ENCODE results near the gene PITRM1. TPM values are rescaled to one million over a fixed set of nuclear protein-coding genes. Genes with fewer than 3 reads are reported as not detected.

Gene PITRM1
- total RNA-seq, 2 donors from 2014 or later = 52.2 to 54.0 TPM

DNA sequence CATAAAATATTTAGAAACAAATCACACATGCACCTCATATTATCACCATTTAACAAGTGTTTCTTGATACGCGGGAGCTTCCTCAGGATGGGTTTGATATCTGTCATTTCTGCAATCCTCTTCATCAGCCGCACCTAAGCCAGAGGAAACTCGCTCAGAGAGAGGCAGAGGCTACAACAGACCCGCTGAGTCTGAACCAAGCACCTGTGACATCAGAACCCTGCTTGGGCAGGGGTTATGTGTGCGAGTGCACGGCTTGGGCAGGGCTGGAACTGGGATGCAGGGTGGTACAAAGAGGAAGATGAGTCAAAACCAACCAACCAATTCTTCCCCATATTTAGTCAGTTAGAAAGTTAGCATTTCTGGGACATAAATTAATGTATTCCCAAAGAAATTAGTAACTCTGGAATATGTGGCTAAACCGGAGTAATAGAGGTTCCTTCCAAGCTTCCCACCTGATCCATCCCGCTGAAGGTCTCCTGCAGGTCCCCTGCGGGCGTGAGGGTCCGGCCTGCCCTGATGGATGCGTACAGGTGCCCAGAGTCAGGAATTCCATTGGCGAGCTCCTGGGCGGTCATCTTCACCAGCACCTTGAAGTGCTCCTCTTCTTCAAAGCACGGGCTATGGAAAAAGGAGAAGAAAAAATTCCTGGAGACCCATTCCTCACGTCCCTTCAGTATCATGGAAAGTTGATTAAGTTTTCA is 25.3 kb downstream of the PITRM1 start:
- no peak for DNase-seq
- no peak for ATAC-seq
- intact Hi-C loops (cut with DNase I, micrococcal nuclease) = no loop called here

DNA sequence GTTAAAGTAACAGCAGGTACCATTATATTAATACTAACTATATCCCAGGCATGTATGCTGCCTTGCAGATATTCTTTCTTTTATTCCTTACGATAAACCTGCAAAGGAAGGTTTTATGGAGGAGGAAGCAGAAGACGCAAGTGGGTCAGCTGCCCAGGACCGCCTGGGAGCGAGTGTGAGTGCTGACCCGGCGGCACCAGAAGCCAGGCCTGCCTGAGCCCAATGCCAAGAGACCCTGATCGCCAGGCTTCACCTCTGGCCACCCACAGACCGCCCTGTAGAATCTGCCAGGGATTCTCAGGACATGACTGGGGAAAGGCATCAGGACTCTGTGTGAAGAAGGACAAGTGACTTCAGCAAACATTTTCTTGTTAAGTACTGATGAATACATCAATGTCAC is 26.3 kb downstream of the PITRM1 start:
- no peak for DNase-seq
- no peak for ATAC-seq
- intact Hi-C loops (cut with DNase I, micrococcal nuclease) = no loop called here

DNA sequence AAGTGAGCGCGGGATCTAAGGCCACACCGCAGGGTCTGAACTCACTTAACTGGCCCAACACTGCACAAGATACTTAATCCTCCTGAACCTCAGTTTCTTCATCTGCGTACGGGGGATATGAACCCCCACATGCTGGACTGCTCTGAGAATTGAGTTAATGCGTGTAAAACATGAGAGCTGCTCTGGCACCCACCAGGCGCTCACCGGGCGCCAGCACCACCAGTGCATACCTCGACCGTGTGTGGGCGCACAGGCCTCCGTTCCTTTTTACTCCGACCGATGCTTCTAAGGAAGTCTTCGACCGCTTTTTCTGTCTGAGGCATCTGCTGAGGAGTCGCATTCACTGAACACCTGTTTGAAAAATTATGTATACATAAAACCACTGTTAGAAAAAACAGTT is 27.2 kb downstream of the PITRM1 start:
- DNase-seq = no peak
- intact Hi-C loops (cut with DNase I, micrococcal nuclease) = no loop called here
- ATAC-seq = no peak

DNA sequence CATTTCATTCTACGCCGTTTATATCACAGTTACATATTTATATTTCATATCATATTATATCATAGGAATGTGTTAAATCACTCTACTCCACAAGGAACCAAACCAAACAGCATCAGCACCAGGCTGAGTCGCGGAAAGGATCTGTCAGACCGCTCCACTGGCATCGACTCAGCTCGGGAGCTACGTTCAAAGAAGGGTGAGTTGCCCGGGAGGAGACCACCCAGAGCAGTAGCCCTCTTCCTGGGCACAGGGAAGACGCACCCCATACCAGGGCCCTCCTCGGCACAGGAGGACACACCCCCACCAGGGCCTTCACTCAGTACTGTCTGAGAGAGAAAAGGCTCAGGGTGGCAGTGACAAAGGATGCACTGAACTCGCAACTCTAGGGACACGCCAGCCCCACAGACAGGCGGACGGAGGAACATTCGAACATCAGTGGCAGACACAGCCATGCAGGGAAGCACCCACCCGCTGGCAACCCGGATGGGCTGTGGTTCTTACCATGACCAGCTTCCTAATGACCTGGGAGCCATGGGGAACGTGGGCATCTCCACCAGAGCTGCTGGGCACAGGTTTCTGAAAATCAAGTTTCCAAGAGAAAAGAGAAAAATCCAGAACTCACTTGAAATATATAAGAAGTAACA is 28.7 kb downstream of the PITRM1 start:
- ATAC-seq = no peak
- intact Hi-C loops (cut with DNase I, micrococcal nuclease) = no loop called here
- no peak for DNase-seq

DNA sequence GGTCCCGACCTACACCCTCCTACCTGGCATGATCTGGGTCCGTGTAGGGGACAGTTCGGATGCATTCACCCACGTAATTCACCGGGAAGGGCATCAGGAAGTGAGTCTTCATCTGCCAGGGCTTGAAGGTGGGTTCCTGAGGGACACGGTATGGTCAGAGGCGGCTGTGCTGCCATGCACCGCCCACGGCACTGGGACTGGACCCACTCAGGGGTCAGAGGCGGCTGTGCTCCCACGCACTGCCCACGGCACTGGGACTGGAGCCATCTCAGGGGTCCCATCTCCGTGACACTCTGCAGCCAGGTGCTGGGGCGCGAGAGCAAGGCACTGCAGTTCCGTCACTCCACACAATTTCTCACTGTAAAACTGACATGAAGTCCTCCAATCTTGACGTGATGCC is 29.2 kb downstream of the PITRM1 start:
- intact Hi-C loops (cut with DNase I, micrococcal nuclease) = no loop called here
- ATAC-seq = no peak

DNA sequence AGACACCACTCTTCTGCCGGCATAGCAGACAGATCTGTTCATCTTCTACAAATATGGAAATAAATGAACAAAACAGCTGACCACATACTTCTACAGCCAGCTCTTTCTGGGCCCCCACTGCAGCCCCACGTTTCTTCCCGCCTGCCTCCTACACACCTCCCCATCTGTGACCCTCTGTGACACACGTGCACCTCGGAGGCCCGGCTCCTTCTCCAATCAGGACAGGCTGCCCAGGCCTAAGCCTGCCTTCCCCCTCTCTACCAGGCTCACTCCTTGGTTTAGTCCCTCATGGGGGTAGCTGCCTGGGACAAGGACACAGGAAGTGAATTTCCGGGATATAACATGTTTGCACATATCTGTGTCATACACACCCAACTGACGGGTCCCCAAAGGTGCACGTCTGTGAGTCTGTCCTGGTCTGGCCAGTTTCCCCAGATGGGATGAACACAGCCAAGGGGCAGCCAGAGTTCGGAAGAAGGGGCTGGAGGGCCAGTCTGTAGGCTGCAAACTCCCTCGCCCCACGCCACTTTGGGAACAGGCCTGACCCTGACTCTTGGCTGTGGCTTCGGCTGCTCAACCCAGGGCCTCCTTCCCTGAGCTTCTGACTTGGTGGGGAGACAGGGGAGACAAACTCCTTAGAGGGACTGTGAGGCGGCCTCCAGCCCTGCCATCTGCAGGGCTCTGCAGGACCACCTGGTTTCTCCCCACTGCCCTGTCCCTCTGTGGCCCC is 30.3 kb downstream of the PITRM1 start:
- ATAC-seq (no peak), DNase-seq (no peak)
- intact Hi-C loops (cut with DNase I, micrococcal nuclease) = no loop called here

More for the DNA sequence above, 29.2 kb downstream of the PITRM1 start:
- DNase-seq = no peak

DNA sequence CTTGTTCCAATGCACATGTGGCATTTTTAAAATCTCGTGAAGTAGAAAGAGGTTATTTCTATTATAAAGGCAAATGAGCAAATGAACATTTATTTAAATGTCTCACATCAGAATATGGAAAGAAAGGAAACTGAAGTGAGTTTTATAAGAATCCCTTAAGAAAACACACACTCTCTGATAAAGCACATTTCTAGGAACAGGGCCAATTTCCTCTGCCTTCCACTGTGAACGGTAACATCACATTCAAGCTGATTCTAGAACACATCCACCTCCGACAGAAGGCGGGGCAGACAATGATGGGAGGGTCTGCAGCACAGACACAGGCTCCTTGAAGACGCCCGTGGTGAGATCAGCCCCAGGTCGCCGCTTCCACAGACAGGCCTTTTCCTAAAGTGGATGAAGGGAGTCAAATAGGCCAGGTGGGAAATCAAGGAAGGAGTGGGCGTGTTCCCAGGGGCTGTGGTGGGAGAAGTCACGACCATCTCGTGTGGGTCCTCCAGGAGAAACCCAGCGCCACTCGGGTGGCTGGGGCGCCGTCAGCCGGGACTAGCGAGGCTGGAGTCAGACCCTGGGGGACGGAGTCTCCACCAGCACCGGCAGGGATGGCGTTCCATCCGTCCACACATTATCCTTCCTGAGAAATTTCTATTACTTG is 31.1 kb downstream of the PITRM1 start:
- DNase-seq = no peak
- intact Hi-C loops (cut with DNase I, micrococcal nuclease) = no loop called here
- no peak for ATAC-seq

DNA sequence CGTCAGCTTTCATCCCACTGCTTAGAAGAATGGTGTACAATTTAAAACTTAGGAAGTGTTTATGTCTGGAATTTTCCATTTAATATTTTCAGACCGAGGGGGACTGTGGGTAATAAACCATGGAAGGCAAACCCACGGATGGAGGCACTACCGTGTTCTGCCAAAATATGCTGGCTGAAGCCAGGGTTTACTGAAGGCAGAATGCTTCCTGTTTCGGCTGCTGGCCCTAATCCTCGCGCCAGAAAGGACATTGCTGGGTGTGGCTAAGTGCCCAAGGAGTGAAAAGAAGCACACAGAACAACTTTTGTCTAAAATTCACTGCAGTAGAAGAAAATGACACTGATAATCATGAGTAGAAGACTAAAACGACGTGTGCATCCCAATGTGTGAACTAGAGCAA is 32.3 kb downstream of the PITRM1 start:
- no peak for DNase-seq
- peak; percentile 38 for ATAC-seq
- intact Hi-C loops (cut with DNase I, micrococcal nuclease) = no loop called here

DNA sequence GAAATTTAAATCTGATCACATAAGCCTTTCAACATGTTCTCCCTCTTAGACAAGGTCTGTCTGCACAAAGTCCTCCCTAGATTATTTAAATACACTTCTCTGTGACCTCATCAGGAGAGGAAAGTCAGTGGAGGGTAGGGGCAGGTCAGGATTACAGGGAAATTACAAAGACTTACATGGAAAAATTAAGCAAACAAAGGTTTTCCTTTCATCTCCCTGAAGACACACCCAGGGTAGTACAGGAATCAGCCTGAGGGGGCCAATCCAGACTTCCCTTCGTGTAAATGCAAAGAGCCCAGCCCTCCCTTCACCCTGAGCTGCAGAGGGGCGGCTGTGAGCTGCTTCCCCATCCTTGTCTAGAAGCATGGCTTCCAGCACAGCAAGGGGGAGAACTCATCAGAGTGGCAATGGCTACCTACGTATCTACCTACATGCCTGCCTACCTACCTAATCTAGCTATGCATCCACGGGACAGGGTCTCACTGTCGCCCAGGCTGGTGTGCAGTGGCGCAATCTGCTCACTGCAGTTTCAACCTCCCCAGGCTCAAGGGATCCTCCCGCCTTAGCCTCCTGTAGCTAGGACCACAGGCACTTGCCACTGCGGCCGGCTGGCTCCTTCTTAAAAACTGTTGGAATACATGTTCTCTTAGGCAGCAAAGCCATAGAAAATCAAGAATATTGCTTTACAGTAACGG is 33.2 kb downstream of the PITRM1 start:
- no peak for DNase-seq
- ATAC-seq = peak; percentile 9
- intact Hi-C loops (cut with DNase I, micrococcal nuclease) = no loop called here

DNA sequence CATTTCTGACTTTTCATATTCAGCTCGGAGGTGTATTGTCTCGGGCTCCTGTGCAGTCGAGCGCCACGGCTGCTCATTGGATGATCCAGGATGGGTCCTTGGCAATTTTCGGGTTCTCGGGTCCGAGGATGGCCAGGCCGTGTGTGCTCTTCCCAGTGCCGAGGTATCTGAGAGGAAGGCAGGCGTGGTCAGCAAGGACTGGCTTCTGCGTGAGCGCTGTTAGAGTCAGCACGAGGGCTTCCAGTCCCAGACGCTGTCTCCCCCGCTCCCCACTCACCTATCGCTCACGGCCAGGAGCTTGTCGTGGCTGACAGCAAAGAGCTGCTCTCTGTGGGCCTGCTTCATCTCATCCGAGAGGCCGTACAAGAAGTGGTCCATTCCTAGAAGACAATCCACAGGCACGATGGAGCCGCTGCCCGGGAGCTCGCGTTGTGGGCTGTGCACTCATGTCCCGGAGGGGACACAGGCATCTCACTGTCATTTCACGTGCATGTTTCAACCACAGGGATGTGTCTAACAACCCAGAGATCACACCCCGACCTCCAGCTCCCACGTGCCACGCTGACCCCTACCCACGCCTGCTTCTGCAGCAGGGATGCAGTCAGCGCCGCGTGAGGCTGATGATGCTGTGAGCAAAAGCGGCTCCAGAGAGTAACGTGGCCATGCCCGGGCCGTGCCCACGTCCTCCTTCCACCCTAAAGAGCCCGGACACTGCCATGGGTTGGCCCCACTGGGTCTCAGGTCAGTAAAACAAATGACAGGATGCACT is 34.4 kb downstream of the PITRM1 start:
- intact Hi-C loops (cut with DNase I, micrococcal nuclease) = no loop called here
- DNase-seq (no peak), ATAC-seq (no peak)

DNA sequence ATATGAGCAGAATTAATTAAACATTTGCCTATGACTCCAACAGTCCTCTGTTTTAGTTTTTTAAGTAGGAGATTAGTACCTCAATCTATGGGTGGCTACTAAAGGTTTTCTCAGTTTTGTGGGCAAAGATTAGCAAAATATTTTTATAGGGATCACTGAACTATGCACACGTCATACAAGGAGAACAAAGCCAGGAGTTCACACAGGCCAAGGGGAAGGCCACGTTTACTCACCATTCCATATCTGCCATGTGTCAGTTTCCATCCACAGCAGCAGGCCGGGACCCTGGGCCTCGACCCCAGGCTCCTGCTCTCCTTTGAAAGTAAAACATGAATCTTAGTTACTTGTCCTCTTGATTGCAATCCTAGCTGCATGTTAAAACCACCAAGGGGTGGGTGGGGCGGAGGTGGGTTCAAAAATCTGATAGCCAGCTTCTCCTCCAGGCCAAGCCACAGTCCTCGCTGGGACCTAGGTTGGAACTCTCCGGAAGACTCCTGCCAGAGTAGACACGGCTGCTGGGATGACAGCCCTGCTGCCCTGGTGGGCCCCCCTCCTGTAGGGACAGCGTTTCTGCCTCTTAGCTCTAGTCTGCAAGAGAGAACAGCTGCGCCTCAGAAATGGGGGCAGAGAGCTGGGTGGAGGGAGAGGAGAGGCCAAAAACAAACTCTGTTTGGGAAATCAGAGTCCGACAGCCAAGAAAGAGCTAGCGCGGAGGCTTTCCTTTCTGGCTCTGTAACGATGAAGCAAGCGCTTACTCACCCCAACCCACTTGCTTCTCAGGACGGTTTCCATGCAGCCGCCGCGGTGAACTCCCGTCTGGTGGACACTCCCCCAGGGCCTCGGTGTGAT is 35.6 kb downstream of the PITRM1 start:
- peak in 1 of 2 donors; percentile 43 for DNase-seq
- peak; percentile 15 for ATAC-seq
- intact Hi-C loops (cut with DNase I, micrococcal nuclease) = no loop called here

DNA sequence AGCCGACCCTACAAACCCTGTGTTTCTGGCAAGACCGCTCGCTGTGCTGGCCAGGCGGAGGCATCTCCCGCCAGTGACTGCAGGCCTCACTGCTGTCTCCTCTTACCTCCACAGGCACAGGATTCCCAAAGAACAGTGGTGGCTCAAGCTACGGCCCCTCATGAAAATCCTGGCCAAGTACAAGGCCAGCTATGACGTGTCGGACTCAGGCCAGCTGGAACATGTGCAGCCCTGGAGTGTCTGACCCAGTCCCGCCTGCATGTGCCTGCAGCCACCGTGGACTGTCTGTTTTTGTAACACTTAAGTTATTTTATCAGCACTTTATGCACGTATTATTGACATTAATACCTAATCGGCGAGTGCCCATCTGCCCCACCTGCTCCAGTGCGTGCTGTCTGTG is 36.2 kb downstream of the PITRM1 start:
- ATAC-seq = no peak
- no peak for DNase-seq
- intact Hi-C loops (cut with DNase I, micrococcal nuclease) = no loop called here

DNA sequence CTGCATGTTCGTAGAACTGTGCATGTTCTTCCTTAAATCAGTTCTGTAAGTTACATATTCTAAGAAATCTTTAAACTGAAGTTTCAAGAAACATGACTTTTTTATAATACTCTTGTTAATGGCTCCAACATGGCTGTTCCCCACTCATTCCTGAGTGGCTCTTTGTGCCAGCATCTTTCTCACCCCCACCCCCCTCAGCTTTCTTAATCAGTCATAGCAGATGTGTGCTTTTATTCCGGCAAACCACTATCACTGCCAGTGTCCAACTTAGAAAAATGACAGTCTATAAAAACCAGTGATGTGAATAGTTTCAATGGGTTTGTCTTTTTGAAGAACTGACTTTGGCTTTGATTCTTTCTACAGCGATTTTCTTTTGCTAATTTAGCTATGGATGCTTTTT is 37.6 kb downstream of the PITRM1 start:
- DNase-seq = no peak
- intact Hi-C loops (cut with DNase I, micrococcal nuclease) = no loop called here
- no peak for ATAC-seq

DNA sequence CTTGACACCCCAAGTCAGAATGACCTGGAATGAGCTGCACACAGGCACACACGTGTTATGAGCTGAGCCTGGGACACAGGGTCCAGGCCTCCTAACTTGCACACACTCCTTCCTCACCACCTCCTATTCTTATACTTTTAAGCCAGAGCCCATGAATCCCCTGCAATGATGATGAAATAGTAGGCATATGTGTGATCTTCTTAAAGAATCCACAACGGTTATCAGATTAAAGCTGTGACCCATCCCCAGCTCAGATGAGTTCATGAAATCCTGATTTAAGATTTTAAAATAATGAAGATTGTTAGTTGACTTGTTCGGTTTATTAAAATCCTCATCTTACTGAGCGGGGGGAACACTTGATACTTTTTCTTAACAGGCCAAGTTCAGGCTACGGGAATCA is 38.6 kb downstream of the PITRM1 start:
- DNase-seq = no peak
- intact Hi-C loops (cut with DNase I, micrococcal nuclease) = no loop called here
- ATAC-seq = no peak

DNA sequence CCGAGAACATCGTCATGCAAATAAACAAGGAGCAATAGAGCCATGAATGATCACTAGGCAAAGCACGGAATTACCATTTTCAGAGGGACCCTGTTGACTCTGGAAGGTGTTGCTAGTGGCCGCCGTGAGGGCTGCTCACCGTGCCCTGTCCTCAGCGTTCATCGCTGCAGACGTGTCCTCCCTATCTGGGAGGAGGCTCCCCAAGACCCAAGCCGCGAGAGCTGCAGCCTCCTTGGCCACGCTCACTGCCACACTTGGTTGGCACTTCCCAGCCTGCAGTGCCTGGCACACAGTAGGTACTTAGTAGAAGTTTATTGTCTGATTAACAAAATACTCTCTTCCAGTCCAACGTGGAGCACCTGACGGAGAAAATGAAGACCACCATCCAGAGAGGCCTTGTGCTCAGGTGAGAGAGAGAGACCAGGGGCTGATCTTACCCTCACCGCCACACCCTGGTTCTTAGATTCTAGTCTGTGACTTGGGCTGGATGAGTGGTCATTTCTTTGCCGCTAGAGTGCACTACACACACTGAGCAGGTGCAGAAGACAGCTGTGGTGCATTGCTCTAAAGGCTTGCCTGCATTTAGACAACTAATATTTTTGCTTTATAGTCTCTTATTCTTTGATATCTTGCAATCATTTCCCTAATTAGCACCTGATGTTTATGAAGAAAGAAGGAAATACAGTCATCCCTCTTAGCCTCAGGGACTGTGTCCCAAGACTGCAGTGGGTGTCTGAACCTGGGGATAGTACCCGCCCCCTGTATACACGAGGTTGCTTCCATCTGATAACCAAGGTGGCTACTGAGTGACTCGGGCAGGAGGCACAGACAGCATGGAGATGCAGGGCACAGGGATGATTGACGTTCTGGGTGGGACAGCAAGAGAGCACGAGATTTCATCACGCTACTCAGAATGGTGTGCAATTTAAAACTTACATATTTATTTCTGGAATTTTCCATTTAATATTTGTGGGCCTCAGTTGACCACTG is 40.3 kb downstream of the PITRM1 start:
- intact Hi-C loops (cut with DNase I, micrococcal nuclease) = no loop called here

DNA sequence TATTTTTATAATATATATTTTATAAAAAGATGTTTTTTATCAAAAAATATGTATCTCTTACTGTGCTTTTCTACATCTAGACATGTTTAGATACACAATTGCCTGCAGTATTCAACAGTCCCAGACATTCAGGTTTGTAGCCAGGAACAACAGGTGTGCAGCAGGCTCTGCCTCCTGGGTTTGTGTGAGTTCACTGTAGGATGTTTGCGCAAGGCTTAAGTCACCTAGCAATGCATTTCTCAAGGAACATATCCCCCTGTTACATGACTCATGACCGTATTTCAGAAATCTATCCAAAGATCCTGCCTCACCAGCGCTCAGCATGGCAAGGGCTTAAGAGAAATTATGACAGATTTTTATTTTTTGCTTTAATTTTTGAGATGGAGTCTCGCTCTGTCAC is 41.5 kb downstream of the PITRM1 start:
- ATAC-seq = peak; percentile 54
- no peak for DNase-seq
- intact Hi-C loops (cut with DNase I, micrococcal nuclease) = no loop called here

More for the DNA sequence above, 40.3 kb downstream of the PITRM1 start:
- ATAC-seq = no peak
- no peak for DNase-seq
